Muscle of leg (tissue), 11 donors: ENCODE data around the gene NCAM2. TPM values are rescaled to one million over a fixed set of nuclear protein-coding genes. Genes with fewer than 3 reads are reported as not detected.

Source experiments
- DNase-seq: peaks from one replicate; pipeline ENCODE4 v3.0.0; 2013
- H3K27ac ChIP-seq: one replicate; pipeline ENCODE4 v1.5.1; 2013; ENCODE audit warnings: mild to moderate bottlenecking, low read length, control low read depth
- H3K27me3 ChIP-seq: one replicate; pipeline ENCODE4 v1.6.1; 2013; ENCODE audit warnings: low read length; ENCODE audit not compliant: control insufficient read depth, insufficient read depth
- H3K36me3 ChIP-seq: one replicate; pipeline ENCODE4 v1.6.1; 2013; ENCODE audit warnings: low read length; ENCODE audit not compliant: control insufficient read depth, insufficient read depth
- H3K4me1 ChIP-seq: one replicate; pipeline ENCODE4 v1.6.1; 2013; ENCODE audit warnings: low read length; ENCODE audit not compliant: control insufficient read depth, insufficient read depth
- H3K4me3 ChIP-seq: one replicate; pipeline ENCODE4 v1.5.1; 2013; ENCODE audit warnings: low read length, control low read depth
- H3K9me3 ChIP-seq: replicated peaks from 2 replicates; pipeline ENCODE4 v1.6.1; 2013; ENCODE audit warnings: low read depth, low read length; ENCODE audit not compliant: control insufficient read depth
- WGBS: methylation state at CpG from one replicate; pipeline ENCODE4 v1.1.5; 2013; ENCODE audit warnings: missing lambda C conversion rate; ENCODE audit not compliant: insufficient coverage; 5-methylcytosine and 5-hydroxymethylcytosine counted together
- polyA plus RNA-seq, 8 donors: library from polyadenylated mRNA; unstranded; fragments of 120-200 nt; gene quantifications; one replicate each; pipeline versions ENCODE4 v1.2.1 to v1.2.3, GENCODE V29; 2013; ENCODE audit warnings: inconsistent platforms in 1 of 8, low replicate concordance in 1 of 8; ENCODE audit not compliant: insufficient read length in 8 of 8, insufficient read depth in 1 of 8
- total RNA-seq: library from RNA; stranded (reverse); fragments of 120-200 nt; gene quantifications from one replicate; pipeline ENCODE4 v1.2.4, GENCODE V29; 2013

The NCAM2 gene
- total and polyA plus RNA-seq, 9 donors, result 3.5 to 9.3 (median 4.7) TPM

DNA sequence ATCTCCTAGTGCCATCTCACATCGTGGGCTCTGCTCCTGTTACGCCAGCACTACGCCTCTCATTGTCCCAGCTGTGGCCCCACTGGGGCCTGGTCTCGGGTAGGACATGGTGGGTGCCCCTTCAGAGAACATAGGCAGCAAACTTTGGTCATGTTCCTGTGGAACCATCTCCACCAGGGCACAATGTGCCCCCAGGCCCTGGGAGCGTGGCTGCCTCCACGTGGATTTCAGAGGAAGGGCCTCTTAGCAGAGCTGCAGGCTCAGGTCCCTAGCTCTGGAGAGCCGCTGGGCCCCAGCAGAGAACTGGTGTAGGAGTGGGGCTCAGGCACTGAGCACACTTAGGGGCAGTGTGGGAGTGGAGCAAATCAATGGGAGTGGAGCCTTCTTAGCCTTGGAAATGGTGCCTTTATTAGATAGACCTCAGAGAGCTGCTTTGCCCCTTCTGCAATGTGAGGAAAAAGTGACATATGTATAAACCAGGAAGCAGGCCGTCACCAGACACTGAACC lies 460.0 kb downstream of the NCAM2 start:
- H3K27me3 ChIP-seq, result no peaks in the 10 kb centered on the region
- no peaks in the 10 kb centered on the region for H3K4me1 ChIP-seq
- no peaks in the 10 kb centered on the region for H3K36me3 ChIP-seq
- DNase-seq, result no peak
- no peak overlapping the region for H3K27ac ChIP-seq
- H3K9me3 ChIP-seq, result no peaks in the 10 kb centered on the region
- WGBS, result 79% methylated on average over 7 of the region's 8 CpGs
- H3K4me3 ChIP-seq, result no peak overlapping the region

DNA sequence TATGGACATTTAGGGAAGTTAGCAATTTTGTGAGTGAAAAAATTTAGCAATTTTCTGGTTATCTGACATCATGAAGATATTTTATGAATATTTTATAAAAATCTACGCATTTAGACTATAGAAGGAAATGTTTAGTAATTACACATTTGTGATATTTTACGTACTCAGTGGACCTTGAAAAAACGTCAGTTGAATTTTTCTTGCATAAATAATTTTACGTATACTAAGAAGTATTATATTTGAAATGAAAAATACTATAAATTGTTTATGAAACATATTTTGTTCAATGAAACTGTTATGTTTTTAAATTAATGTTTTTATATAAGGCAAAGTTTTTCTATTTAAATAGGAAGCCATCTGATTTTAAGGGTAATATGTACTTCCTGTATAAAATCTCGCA lies 462.8 kb downstream of the NCAM2 start:
- no CpG with 5 or more reads among the region's 5 CpGs for WGBS
- H3K4me1 ChIP-seq, result no peaks in the 10 kb centered on the region
- H3K27me3 ChIP-seq, result no peaks in the 10 kb centered on the region
- DNase-seq, result no peak
- H3K4me3 ChIP-seq, result no peak overlapping the region
- no peak overlapping the region for H3K27ac ChIP-seq
- no peaks in the 10 kb centered on the region for H3K9me3 ChIP-seq
- no peaks in the 10 kb centered on the region for H3K36me3 ChIP-seq

DNA sequence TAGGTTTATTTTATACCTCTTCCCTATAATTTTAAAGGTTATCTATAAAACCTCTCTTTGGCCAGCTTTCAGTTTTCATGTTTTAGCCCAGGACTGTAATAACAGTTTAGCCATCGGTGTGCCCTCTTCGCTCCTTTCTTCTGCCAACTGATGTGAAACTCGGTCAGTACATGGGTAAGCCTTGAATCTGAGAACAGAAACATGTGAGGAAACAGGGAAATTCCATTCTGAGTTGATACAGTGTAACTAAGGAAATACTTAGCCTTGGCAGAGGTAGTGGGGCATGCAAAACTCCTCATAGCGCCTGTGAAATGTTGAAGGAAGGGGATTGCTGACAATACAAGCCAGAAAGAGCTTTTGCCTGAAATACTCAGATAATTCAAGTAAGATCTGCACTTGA lies 465.2 kb downstream of the NCAM2 start:
- Histone ChIP-seq H3K27ac (no peak overlapping the region), H3K36me3 (no peaks in the 10 kb centered on the region), H3K4me1 (no peaks in the 10 kb centered on the region), H3K4me3 (no peak overlapping the region), H3K9me3 (no peaks in the 10 kb centered on the region), H3K27me3 (no peaks in the 10 kb centered on the region)
- no CpG with 5 or more reads among the region's 4 CpGs for WGBS
- DNase-seq, result peak; percentile 21

DNA sequence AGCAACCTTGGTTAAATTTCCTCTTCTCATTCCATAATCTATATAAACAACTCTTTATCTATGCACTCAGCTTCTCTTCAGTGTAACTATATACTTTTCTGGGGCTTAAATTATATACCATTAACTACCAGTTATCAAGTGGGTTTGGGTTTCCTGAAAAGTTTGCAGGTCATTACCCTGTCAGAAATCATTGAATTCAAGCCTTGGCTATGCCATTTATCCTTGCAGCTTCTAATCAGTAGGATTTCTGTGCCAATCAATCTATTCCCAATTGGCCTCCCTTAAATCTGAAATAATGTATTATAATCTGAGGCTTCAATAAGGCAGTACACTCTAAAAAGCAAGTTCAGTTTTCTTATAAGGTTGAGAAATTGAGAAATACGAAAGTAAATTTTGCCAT lies 466.5 kb downstream of the NCAM2 start:
- Histone ChIP-seq H3K9me3 (no peaks in the 10 kb centered on the region), H3K4me1 (no peaks in the 10 kb centered on the region), H3K27ac (no peak overlapping the region), H3K36me3 (no peaks in the 10 kb centered on the region), H3K27me3 (no peaks in the 10 kb centered on the region), H3K4me3 (no peak overlapping the region)
- whole genome bisulfite sequencing, result no CpG with 5 or more reads among the region's 1 CpG
- no peak for DNase-seq

DNA sequence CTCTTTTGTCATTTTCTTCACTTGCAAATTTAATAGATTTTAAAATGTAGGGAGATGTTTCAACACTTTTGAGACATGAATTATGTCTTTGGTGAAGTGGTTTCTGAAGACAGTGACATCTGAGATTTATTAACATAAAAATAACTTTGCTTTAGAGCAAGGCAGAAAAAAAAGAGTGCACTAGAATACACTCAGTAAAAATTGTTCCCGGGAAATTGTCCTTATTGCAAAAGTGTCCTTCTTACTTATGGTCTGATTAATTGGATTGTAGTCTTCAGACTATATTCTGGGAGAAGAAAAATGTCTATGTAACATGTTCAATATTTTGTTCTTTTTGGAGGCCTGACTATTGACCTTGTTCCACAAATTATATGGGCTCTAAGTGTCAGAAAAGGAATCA lies 468.5 kb downstream of the NCAM2 start:
- Histone ChIP-seq H3K9me3 (no peaks in the 10 kb centered on the region), H3K4me3 (no peak overlapping the region), H3K4me1 (no peaks in the 10 kb centered on the region), H3K36me3 (no peaks in the 10 kb centered on the region), H3K27me3 (no peaks in the 10 kb centered on the region), H3K27ac (no peak overlapping the region)
- no peak for DNase-seq
- no CpG with 5 or more reads among the region's 1 CpG for WGBS

DNA sequence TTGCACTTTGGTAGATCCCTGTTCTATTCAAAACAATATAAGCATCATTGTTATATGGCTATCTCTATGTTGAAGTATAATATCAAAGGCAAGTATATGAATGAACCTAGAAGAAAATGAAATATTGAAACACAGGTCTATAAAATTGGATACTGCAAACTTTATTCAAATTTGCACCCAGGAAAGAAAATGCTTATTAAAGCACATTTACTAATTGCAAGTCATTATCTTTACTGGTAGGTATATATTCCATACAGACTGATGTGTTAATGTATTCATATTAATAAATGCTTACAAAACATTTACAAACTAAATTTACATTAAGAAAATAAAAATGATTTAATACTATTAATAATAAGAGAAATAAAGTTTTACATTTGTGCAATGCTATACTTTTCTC lies 469.8 kb downstream of the NCAM2 start:
- H3K36me3 ChIP-seq, result no peaks in the 10 kb centered on the region
- no peak for DNase-seq
- H3K27me3 ChIP-seq, result no peaks in the 10 kb centered on the region

DNA sequence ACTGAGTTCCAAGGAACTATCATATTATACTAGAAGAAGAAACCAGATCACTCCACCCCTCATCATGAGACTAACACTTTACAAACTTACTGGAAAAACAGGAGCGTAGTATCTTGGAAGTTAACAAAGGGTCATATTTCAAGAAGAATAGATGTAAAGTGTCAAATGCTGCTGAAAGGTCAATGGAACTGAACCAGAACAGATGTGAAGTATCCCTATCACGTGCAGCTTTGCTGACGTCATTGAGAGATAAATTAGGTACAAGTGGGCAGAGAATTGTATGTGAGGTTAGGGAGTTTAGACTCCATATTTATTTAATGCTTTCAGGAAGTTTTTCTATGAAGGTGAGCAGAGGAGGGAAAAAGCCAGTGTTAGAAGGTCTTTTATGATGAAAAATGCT lies 483.0 kb downstream of the NCAM2 start:
- Histone ChIP-seq H3K9me3 (no peaks in the 10 kb centered on the region), H3K4me3 (no peak overlapping the region), H3K4me1 (no peaks in the 10 kb centered on the region), H3K27ac (no peak overlapping the region), H3K27me3 (no peaks in the 10 kb centered on the region), H3K36me3 (no peaks in the 10 kb centered on the region)
- no peak for DNase-seq
- WGBS, result 52% methylated on average over 3 of the region's 3 CpGs

More for the DNA sequence above, 469.8 kb downstream of the NCAM2 start:
- Histone ChIP-seq H3K4me1 (no peaks in the 10 kb centered on the region), H3K27ac (no peak overlapping the region), H3K9me3 (no peaks in the 10 kb centered on the region), H3K4me3 (no peak overlapping the region)

DNA sequence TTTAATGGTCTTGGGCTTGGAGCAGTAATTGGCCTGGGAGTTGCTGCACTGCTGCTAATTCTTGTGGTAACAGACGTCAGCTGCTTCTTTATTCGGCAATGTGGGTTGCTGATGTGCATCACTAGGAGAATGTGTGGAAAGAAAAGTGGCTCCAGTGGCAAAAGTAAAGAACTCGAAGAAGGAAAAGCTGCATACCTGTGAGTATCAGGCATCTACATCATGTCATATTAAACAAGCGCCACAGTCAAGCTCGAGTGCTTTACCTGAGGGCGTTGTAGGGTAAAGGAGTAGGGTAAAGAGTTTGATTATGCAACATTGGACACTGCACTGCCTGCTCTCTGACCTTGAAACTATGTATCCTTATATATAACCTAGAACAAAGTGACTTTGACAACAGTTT lies 510.6 kb downstream of the NCAM2 start:
- Histone ChIP-seq H3K27me3 (no peaks in the 10 kb centered on the region), H3K4me1 (no peaks in the 10 kb centered on the region)
- 92% methylated on average over 2 of the region's 6 CpGs for WGBS

DNA sequence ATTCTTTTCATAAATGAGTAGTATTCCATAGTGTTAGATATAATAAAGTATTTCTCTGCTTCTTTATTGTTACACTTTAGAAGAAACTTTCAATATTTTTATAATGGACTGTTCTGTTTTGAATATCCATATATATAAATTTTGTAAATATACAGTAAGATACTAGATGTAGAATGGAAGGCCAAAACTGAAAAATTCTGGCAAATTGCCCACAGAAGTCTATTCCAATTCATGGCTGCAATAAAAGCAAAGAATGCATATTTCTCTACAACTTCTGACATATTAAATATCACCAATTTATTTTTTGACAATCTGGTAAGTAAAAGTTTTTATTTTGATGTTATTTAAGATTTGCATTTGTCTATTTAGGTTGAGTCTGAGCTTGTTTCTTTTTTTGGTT lies 532.5 kb downstream of the NCAM2 start:
- peak; percentile 38 for DNase-seq
- Histone ChIP-seq H3K36me3 (no peaks in the 10 kb centered on the region), H3K4me1 (no peaks in the 10 kb centered on the region), H3K9me3 (no peaks in the 10 kb centered on the region), H3K27ac (no peak overlapping the region), H3K4me3 (no peak overlapping the region), H3K27me3 (no peaks in the 10 kb centered on the region)

More for the DNA sequence above, 510.6 kb downstream of the NCAM2 start:
- H3K9me3 ChIP-seq, result no peaks in the 10 kb centered on the region
- H3K4me3 ChIP-seq, result no peak overlapping the region
- H3K27ac ChIP-seq, result no peak overlapping the region
- H3K36me3 ChIP-seq, result no peaks in the 10 kb centered on the region
- DNase-seq, result peak; percentile 2

DNA sequence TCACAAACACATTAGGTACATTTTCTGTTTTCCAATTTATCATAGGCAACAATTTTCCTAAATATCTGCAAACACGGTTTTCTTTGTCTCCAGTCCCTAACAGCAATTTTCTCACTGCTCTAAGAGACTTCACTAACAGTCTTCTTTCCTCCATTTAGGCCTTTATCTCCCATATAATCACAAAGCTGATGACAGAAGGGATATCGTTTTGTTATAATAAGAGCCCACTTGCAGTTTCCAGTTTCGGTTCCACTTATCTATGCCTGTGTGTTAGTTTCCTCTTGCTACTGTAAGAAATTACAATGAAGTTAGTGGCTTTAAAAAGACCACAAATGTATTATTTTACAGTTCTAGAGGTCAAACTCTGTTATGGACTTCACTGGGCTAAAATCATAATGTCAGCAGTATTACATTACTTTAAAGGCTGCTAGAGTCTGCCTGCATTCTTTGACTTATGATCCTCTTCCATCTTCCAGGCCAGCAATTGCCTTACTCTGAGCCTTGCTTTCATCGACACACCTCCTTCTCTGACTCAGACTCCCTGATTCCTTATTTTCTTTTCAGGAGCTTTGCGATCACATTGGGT lies 549.3 kb downstream of the NCAM2 start:
- Histone ChIP-seq H3K27me3 (no peaks in the 10 kb centered on the region), H3K27ac (no peak overlapping the region), H3K36me3 (no peaks in the 10 kb centered on the region), H3K4me3 (no peak overlapping the region), H3K4me1 (no peaks in the 10 kb centered on the region), H3K9me3 (no peaks in the 10 kb centered on the region)
- WGBS, result 91% methylated on average over 1 of the region's 5 CpGs
- no peak for DNase-seq
